Right forelimb (tissue), 1 donor: ENCODE results near the gene ZNF831.

Source experiments
- DNase-seq: peaks from one replicate; pipeline ENCODE4 v3.0.0-alpha.2; 2018

The ZNF831 gene

GRCh38 chr20:59217173-59217572, 53.6 kb downstream of the ZNF831 start:
- DNase-seq = no peak

GRCh38 chr20:59217794-59218280, 54.2 kb downstream of the ZNF831 start:
- no peak for DNase-seq

- no peak for DNase-seq
Measured at GRCh38 chr20:59219211-59219610, 55.6 kb downstream of the ZNF831 start.

GRCh38 chr20:59220161-59220560, 56.5 kb downstream of the ZNF831 start:
- no peak for DNase-seq

- DNase-seq = peak; percentile 57
Measured at GRCh38 chr20:59221049-59221706, 57.6 kb downstream of the ZNF831 start.

GRCh38 chr20:59221707-59222252, 58.2 kb downstream of the ZNF831 start:
- DNase-seq = no peak

GRCh38 chr20:59222253-59223181, 58.9 kb downstream of the ZNF831 start:
- DNase-seq = peak; percentile 90

GRCh38 chr20:59223182-59223601, 59.6 kb downstream of the ZNF831 start:
- DNase-seq = peak; percentile 61

- DNase-seq = no peak
Measured at GRCh38 chr20:59223750-59224149, 60.1 kb downstream of the ZNF831 start.

- no peak for DNase-seq
Measured at GRCh38 chr20:59224236-59224635, 60.6 kb downstream of the ZNF831 start.

- DNase-seq = no peak
Measured at GRCh38 chr20:59230385-59230784, 66.8 kb downstream of the ZNF831 start.

GRCh38 chr20:59231124-59231804, 67.6 kb downstream of the ZNF831 start:
- DNase-seq = no peak

- DNase-seq = no peak
Measured at GRCh38 chr20:59232618-59233017, 69.0 kb downstream of the ZNF831 start.

GRCh38 chr20:59235226-59235625, 71.6 kb downstream of the ZNF831 start:
- DNase-seq = no peak

- no peak for DNase-seq
Measured at GRCh38 chr20:59240006-59240405, 76.4 kb downstream of the ZNF831 start.

- DNase-seq = no peak
Measured at GRCh38 chr20:59242714-59243626, 79.3 kb downstream of the ZNF831 start.

- DNase-seq = no peak
Measured at GRCh38 chr20:59246691-59247400, 83.2 kb downstream of the ZNF831 start.

GRCh38 chr20:59247731-59248684, 84.4 kb downstream of the ZNF831 start:
- DNase-seq = no peak

- DNase-seq = no peak
Measured at GRCh38 chr20:59250293-59250692, 86.7 kb downstream of the ZNF831 start.

- DNase-seq = no peak
Measured at GRCh38 chr20:59253325-59253724, 89.7 kb downstream of the ZNF831 start.
